ENCODE results near the gene CFAP99. TPM values are rescaled to one million over a fixed set of nuclear protein-coding genes. Genes with fewer than 3 reads are reported as not detected.

CFAP99 gene
- polyA plus RNA-seq, 1 donor (not counting 4 experiments of a cell fraction or from before 2014, with no cell fraction given), result not detected

- Histone ChIP-seq H3K4me1 (ENCODE audit: control insufficient read depth, extremely low read depth, insufficient read depth, low read length) (no peaks in the 10 kb centered on the region), H3K27ac (ENCODE audit: control insufficient read depth, insufficient read depth, low read length) (no peak overlapping the region), H3K9me3 (ENCODE audit: control insufficient read depth, low read depth, low read length) (no peaks in the 10 kb centered on the region), H3K36me3 (ENCODE audit: control insufficient read depth in 2 of 2, extremely low read depth in 1 of 2, insufficient read depth in 2 of 2, low read length in 2 of 2) (no peaks in the 10 kb centered on the region), H3K79me2 (ENCODE audit: control insufficient read depth, insufficient read depth, low read length) (no peaks in the 10 kb centered on the region), H3K9me1 (ENCODE audit: control insufficient read depth, extremely low read depth, insufficient read depth, low read length) (no peaks in the 10 kb centered on the region), H2AFZ (ENCODE audit: control insufficient read depth, low read length) (no peak overlapping the region), H4K20me1 (ENCODE audit: control insufficient read depth, extremely low read depth, insufficient read depth, low read length) (no peaks in the 10 kb centered on the region), H3K4me2 (ENCODE audit: control insufficient read depth, extremely low read depth, insufficient read depth, low read depth, low read length) (no peak overlapping the region), H3K9ac (ENCODE audit: control insufficient read depth, extremely low read depth, insufficient read depth, low read length) (no peak overlapping the region), H3K4me3 (ENCODE audit: control insufficient read depth in 2 of 3, extremely low read depth in 1 of 3, insufficient read depth in 2 of 3, low read depth in 1 of 3, low read length in 3 of 3) (no peak overlapping the region), H3K27me3 (ENCODE audit: control insufficient read depth, extremely low read depth, insufficient read depth, low read length) (peaks cover 2% of the 10 kb centered on the region)
- no peak for DNase-seq (ENCODE audit: low read depth, low spot score)
- dilution Hi-C loops (cut with MboI; ENCODE audit: extremely low pct_ligation_motif_present, low sequenced_read_pairs), result no loop called here
- TF ChIP-seq CTCF (optimal IDR thresholded peaks at IDR 0.05 in 1 of 3, IDR thresholded peaks at IDR 0.05 in 1 of 3, conservative IDR thresholded peaks at IDR 0.05 in 1 of 3; ENCODE audit: extremely low read depth in 1 of 3, insufficient read depth in 2 of 3, low read length in 3 of 3) (no peak), EZH2 (IDR thresholded peaks at IDR 0.05; ENCODE audit: low read length) (no peak)
- FAIRE-seq, result no peak
Observed at GRCh38 chr4:2433609-2434350, 15.0 kb downstream of the CFAP99 start.

- Histone ChIP-seq H4K20me1 (ENCODE audit: control insufficient read depth, extremely low read depth, insufficient read depth, low read length) (no peaks in the 10 kb centered on the region), H3K27ac (ENCODE audit: control insufficient read depth, insufficient read depth, low read length) (no peak overlapping the region), H3K4me1 (ENCODE audit: control insufficient read depth, extremely low read depth, insufficient read depth, low read length) (no peaks in the 10 kb centered on the region), H3K9ac (ENCODE audit: control insufficient read depth, extremely low read depth, insufficient read depth, low read length) (no peak overlapping the region), H2AFZ (ENCODE audit: control insufficient read depth, low read length) (no peak overlapping the region), H3K27me3 (ENCODE audit: control insufficient read depth, extremely low read depth, insufficient read depth, low read length) (peaks cover 2% of the 10 kb centered on the region), H3K36me3 (ENCODE audit: control insufficient read depth in 2 of 2, extremely low read depth in 1 of 2, insufficient read depth in 2 of 2, low read length in 2 of 2) (no peaks in the 10 kb centered on the region), H3K4me3 (ENCODE audit: control insufficient read depth in 2 of 3, extremely low read depth in 1 of 3, insufficient read depth in 2 of 3, low read depth in 1 of 3, low read length in 3 of 3) (no peak overlapping the region), H3K9me1 (ENCODE audit: control insufficient read depth, extremely low read depth, insufficient read depth, low read length) (no peaks in the 10 kb centered on the region), H3K4me2 (ENCODE audit: control insufficient read depth, extremely low read depth, insufficient read depth, low read depth, low read length) (no peak overlapping the region), H3K79me2 (ENCODE audit: control insufficient read depth, insufficient read depth, low read length) (no peaks in the 10 kb centered on the region), H3K9me3 (ENCODE audit: control insufficient read depth, low read depth, low read length) (no peaks in the 10 kb centered on the region)
- no peak for TF ChIP-seq CTCF (optimal IDR thresholded peaks at IDR 0.05 in 1 of 3, IDR thresholded peaks at IDR 0.05 in 1 of 3, conservative IDR thresholded peaks at IDR 0.05 in 1 of 3; ENCODE audit: extremely low read depth in 1 of 3, insufficient read depth in 2 of 3, low read length in 3 of 3)
- no peak for TF ChIP-seq EZH2 (IDR thresholded peaks at IDR 0.05; ENCODE audit: low read length)
- no peak for FAIRE-seq
- dilution Hi-C loops (cut with MboI; ENCODE audit: extremely low pct_ligation_motif_present, low sequenced_read_pairs), result no loop called here
- DNase-seq (ENCODE audit: low read depth, low spot score), result no peak
Observed at GRCh38 chr4:2434420-2434819, 15.7 kb downstream of the CFAP99 start.

Data from keratinocyte (primary cell).